ENCODE data around the gene MAN1A1.

DNA sequence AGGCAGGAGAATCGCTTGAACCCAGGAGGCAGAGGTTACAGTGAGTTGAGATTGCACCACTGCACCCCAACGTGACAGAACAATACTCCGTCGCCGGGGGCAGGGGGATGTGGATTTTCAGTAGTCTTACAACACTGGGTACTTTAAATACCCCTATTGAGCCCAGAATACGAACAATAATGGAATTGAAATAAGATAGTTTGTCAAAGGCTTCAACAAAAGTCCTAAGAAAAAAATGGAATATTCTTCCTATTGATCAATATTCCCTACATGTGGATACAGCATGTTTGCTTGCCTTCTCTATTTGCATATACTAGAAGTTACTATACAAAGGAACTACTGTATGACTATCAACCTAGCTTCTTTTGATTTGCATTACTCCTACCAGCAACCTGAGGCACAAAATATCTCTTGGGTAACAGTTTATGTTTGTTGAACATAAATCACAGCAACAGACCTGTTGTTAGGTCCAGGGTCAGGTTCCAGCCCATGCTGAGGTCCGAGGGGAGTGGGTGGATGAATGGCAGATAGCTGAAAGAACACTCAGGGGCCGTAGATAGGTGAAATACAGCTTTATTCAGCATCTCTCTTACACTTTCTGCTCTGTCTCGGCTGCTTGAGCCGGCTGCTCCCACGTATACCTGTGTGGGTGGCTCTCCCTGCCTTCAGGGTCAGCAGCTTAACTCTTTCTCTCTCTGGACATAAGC lies 23.8 kb downstream of the MAN1A1 start:
- TF ChIP-seq, protein P1, sequence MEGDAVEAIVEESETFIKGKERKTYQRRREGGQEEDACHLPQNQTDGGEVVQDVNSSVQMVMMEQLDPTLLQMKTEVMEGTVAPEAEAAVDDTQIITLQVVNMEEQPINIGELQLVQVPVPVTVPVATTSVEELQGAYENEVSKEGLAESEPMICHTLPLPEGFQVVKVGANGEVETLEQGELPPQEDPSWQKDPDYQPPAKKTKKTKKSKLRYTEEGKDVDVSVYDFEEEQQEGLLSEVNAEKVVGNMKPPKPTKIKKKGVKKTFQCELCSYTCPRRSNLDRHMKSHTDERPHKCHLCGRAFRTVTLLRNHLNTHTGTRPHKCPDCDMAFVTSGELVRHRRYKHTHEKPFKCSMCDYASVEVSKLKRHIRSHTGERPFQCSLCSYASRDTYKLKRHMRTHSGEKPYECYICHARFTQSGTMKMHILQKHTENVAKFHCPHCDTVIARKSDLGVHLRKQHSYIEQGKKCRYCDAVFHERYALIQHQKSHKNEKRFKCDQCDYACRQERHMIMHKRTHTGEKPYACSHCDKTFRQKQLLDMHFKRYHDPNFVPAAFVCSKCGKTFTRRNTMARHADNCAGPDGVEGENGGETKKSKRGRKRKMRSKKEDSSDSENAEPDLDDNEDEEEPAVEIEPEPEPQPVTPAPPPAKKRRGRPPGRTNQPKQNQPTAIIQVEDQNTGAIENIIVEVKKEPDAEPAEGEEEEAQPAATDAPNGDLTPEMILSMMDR (IDR thresholded peaks at IDR 0.05) = no peak
- TF ChIP-seq EP300 (IDR thresholded peaks at IDR 0.05; ENCODE audit: low read depth) (no peak), POLR2A (IDR thresholded peaks at IDR 0.05) (no peak)

All from transverse colon (tissue), 3 donors.